Activated T-helper 2 cell treated with anti-CD3 and anti-CD28 coated beads, Interferon-gamma antibody, Interleukin-2, Interleukin-4, amounts not matched to agents 10 μg/mL and 5 μg/mL and 100 μg/mL, durations not matched to agents 14 hours and 24 hours and 36 hours (primary cell): Measurements from ENCODE around the gene KIF11. TPM values are rescaled to one million over a fixed set of nuclear protein-coding genes. Genes with fewer than 3 reads are reported as not detected.

Experiments used
- DNase-seq: peaks from one replicate; pipeline ENCODE4 v3.0.0; 2021; ENCODE audit warnings: low spot score
- H3K27ac Mint-ChIP-seq: one replicate; pipeline ENCODE4 v1.8.0; 2021; ENCODE audit warnings: mixed read lengths
- H3K27me3 Mint-ChIP-seq: one replicate; pipeline ENCODE4 v1.8.0; 2021; ENCODE audit warnings: low read depth, mixed read lengths
- H3K36me3 Mint-ChIP-seq: one replicate; pipeline ENCODE4 v1.8.0; 2021; ENCODE audit warnings: low read depth, mixed read lengths
- H3K4me1 Mint-ChIP-seq: one replicate; pipeline ENCODE4 v1.8.0; 2021; ENCODE audit warnings: low read depth, mixed read lengths
- H3K4me3 Mint-ChIP-seq: one replicate; pipeline ENCODE4 v1.8.0; 2021; ENCODE audit warnings: low read depth, mild to moderate bottlenecking, moderate library complexity, mixed read lengths
- H3K9me3 Mint-ChIP-seq: one replicate; pipeline ENCODE4 v1.8.0; 2021; ENCODE audit warnings: mixed read lengths
- intact Hi-C: fragments of 100-400 bp; cut with micrococcal nuclease; formaldehyde crosslinking; loops from one replicate; pipeline ENCODE4 v1.15.1; 2023
- total RNA-seq: library from RNA; stranded (reverse); gene quantifications from 2 replicates; pipeline ENCODE4 v1.2.3, GENCODE V29; 2022

Gene KIF11
- total RNA-seq, 1 donor from 2014 or later, result 44.9 TPM

GRCh38 chr10:92657024-92657423 lies 64.1 kb downstream of the KIF11 start:
- intact Hi-C loops, result no loop called here
- no peak overlapping the region for H3K4me3 Mint-ChIP-seq
- H3K4me1 Mint-ChIP-seq, result no peaks in the 10 kb centered on the region
- no peaks in the 10 kb centered on the region for H3K9me3 Mint-ChIP-seq
- H3K36me3 Mint-ChIP-seq, result peaks cover 33% of the 10 kb centered on the region
- no peak overlapping the region for H3K27ac Mint-ChIP-seq
- H3K27me3 Mint-ChIP-seq, result peaks cover 2% of the 10 kb centered on the region
- DNase-seq, result no peak

GRCh38 chr10:92662848-92663247 lies 69.9 kb downstream of the KIF11 start:
- no peaks in the 10 kb centered on the region for H3K36me3 Mint-ChIP-seq
- no peak for DNase-seq
- no peak overlapping the region for H3K4me3 Mint-ChIP-seq
- intact Hi-C loops, result no loop called here
- peaks cover 12% of the 10 kb centered on the region for H3K9me3 Mint-ChIP-seq
- no peaks in the 10 kb centered on the region for H3K4me1 Mint-ChIP-seq
- peaks cover 3% of the 10 kb centered on the region for H3K27me3 Mint-ChIP-seq
- no peak overlapping the region for H3K27ac Mint-ChIP-seq

GRCh38 chr10:92664322-92664721 lies 71.4 kb downstream of the KIF11 start:
- intact Hi-C loops, result no loop called here
- peaks cover 12% of the 10 kb centered on the region for H3K9me3 Mint-ChIP-seq
- H3K27me3 Mint-ChIP-seq, result peaks cover 3% of the 10 kb centered on the region

GRCh38 chr10:92667078-92667477 lies 74.1 kb downstream of the KIF11 start:
- Mint-ChIP-seq H3K27ac (no peak overlapping the region), H3K4me3 (no peak overlapping the region), H3K27me3 (peaks cover 3% of the 10 kb centered on the region), H3K9me3 (peaks cover 12% of the 10 kb centered on the region), H3K4me1 (no peaks in the 10 kb centered on the region), H3K36me3 (no peaks in the 10 kb centered on the region)
- intact Hi-C loops, result no loop called here
- DNase-seq, result no peak

More at GRCh38 chr10:92664322-92664721, 71.4 kb downstream of the KIF11 start:
- H3K4me3 Mint-ChIP-seq, result no peak overlapping the region
- no peak for DNase-seq
- H3K36me3 Mint-ChIP-seq, result no peaks in the 10 kb centered on the region
- H3K4me1 Mint-ChIP-seq, result no peaks in the 10 kb centered on the region
- H3K27ac Mint-ChIP-seq, result no peak overlapping the region

- Mint-ChIP-seq H3K4me3 (no peak overlapping the region), H3K4me1 (no peaks in the 10 kb centered on the region), H3K27ac (no peak overlapping the region), H3K9me3 (no peaks in the 10 kb centered on the region), H3K36me3 (no peaks in the 10 kb centered on the region), H3K27me3 (peaks cover 9% of the 10 kb centered on the region)
- DNase-seq, result no peak
- intact Hi-C loops, result no loop called here
These were observed 84.8 kb downstream of the KIF11 start for GRCh38 chr10:92677708-92678107.

GRCh38 chr10:92678206-92678605 lies 85.3 kb downstream of the KIF11 start:
- Mint-ChIP-seq H3K27ac (no peak overlapping the region), H3K9me3 (no peaks in the 10 kb centered on the region), H3K27me3 (peaks cover 14% of the 10 kb centered on the region), H3K36me3 (no peaks in the 10 kb centered on the region), H3K4me1 (no peaks in the 10 kb centered on the region), H3K4me3 (no peak overlapping the region)
- intact Hi-C loops, result no loop called here
- no peak for DNase-seq

- H3K4me3 Mint-ChIP-seq, result no peak overlapping the region
- H3K4me1 Mint-ChIP-seq, result no peaks in the 10 kb centered on the region
- H3K36me3 Mint-ChIP-seq, result no peaks in the 10 kb centered on the region
These were observed 88.4 kb downstream of the KIF11 start for GRCh38 chr10:92681306-92681834.

GRCh38 chr10:92688573-92688926 lies 95.6 kb downstream of the KIF11 start:
- Mint-ChIP-seq H3K36me3 (no peaks in the 10 kb centered on the region), H3K4me3 (peak overlapping the region; percentile 62), H3K4me1 (peaks cover 21% of the 10 kb centered on the region), H3K9me3 (no peaks in the 10 kb centered on the region), H3K27me3 (peaks cover 69% of the 10 kb centered on the region), H3K27ac (no peak overlapping the region)
- DNase-seq, result no peak
- intact Hi-C loops, result no loop called here

More at GRCh38 chr10:92681306-92681834, 88.4 kb downstream of the KIF11 start:
- no peaks in the 10 kb centered on the region for H3K9me3 Mint-ChIP-seq
- intact Hi-C loops, result no loop called here
- no peak overlapping the region for H3K27ac Mint-ChIP-seq
- DNase-seq, result no peak
- peaks cover 36% of the 10 kb centered on the region for H3K27me3 Mint-ChIP-seq

GRCh38 chr10:92688927-92689662 lies 96.2 kb downstream of the KIF11 start:
- H3K27me3 Mint-ChIP-seq, result peaks cover 72% of the 10 kb centered on the region
- H3K4me1 Mint-ChIP-seq, result peaks cover 21% of the 10 kb centered on the region
- no peaks in the 10 kb centered on the region for H3K36me3 Mint-ChIP-seq
- H3K4me3 Mint-ChIP-seq, result peak overlapping the region; percentile 62
- intact Hi-C loops, result no loop called here
- no peak overlapping the region for H3K27ac Mint-ChIP-seq
- DNase-seq, result no peak
- H3K9me3 Mint-ChIP-seq, result no peaks in the 10 kb centered on the region

- DNase-seq, result no peak
- Mint-ChIP-seq H3K27ac (no peak within 1 kb of the TSS), H3K4me1 (peaks cover 21% of the 10 kb centered on the region), H3K36me3 (no peaks in the 10 kb centered on the region), H3K27me3 (peaks cover 72% of the 10 kb centered on the region), H3K4me3 (peak within 1 kb of the TSS; percentile 62), H3K9me3 (no peaks in the 10 kb centered on the region)
- intact Hi-C loops, result loop anchor here (2.0 to 5.0 kb wide), 3 partner anchors 97 to 377 kb away; partner anchors contain the start of genes EXOC6 and KIF11
These were observed 96.8 kb downstream of the KIF11 start, which contains the start of gene HHEX for GRCh38 chr10:92689663-92690210. Gene HHEX (plus strand): TSS chr10:92689955. CDS start chr10:92689987, 32 bp downstream.

GRCh38 chr10:92690211-92690914 lies 97.4 kb downstream of the KIF11 start:
- peaks cover 72% of the 10 kb centered on the region for H3K27me3 Mint-ChIP-seq
- H3K4me1 Mint-ChIP-seq, result peaks cover 21% of the 10 kb centered on the region
- no peak overlapping the region for H3K27ac Mint-ChIP-seq
- H3K4me3 Mint-ChIP-seq, result peak overlapping the region; percentile 51
- peak; percentile 60 for DNase-seq
- no peaks in the 10 kb centered on the region for H3K36me3 Mint-ChIP-seq
- no peaks in the 10 kb centered on the region for H3K9me3 Mint-ChIP-seq
- intact Hi-C loops, result loop anchor here (2.0 to 5.0 kb wide), 3 partner anchors 98 to 376 kb away; partner anchors contain the start of genes EXOC6 and KIF11

GRCh38 chr10:92690915-92691590 lies 98.1 kb downstream of the KIF11 start:
- H3K27ac Mint-ChIP-seq, result no peak overlapping the region
- intact Hi-C loops, result loop anchor here (2.0 to 5.0 kb wide), 3 partner anchors 99 to 376 kb away; partner anchors contain the start of genes EXOC6 and KIF11
- no peaks in the 10 kb centered on the region for H3K36me3 Mint-ChIP-seq
- H3K4me3 Mint-ChIP-seq, result peak overlapping the region; percentile 51
- H3K27me3 Mint-ChIP-seq, result peaks cover 70% of the 10 kb centered on the region
- no peaks in the 10 kb centered on the region for H3K9me3 Mint-ChIP-seq
- peaks cover 21% of the 10 kb centered on the region for H3K4me1 Mint-ChIP-seq
- DNase-seq, result no peak
